Caco-2 (cell line): ENCODE results near the gene ITLN2. TPM values are rescaled to one million over a fixed set of nuclear protein-coding genes. Genes with fewer than 3 reads are reported as not detected.

Experiments used
- BruUV-seq: library from RNA; stranded (reverse); fragments of 400-500 nt; replicated peaks from 2 replicates; lab custom pipeline; 2021; lab: Mats Ljungman, UMichigan
- CTCF ChIA-PET: fragments of 300-600 bp; sonication (Branson Sonifier 250); formaldehyde crosslinking; loops from one replicate; lab custom pipeline; 2022; ENCODE audit warnings: antibody characterized with exemption; lab: Charles Lee
- POLR2A ChIA-PET: fragments of 300-600 bp; sonication (Branson Sonifier 250); formaldehyde crosslinking; loops from one replicate; lab custom pipeline; 2022; ENCODE audit warnings: antibody characterized with exemption; lab: Charles Lee
- DNase-seq, 2 experiments: peaks; one replicate each; pipeline versions ENCODE4 v3.0.0 to v3.0.0-alpha.2; 2020 to 2022
- H3K27me3 ChIP-seq: replicated peaks from 2 replicates; pipeline ENCODE4 v1.6.0; 2011; ENCODE audit warnings: low read length; ENCODE audit not compliant: control insufficient read depth, insufficient read depth
- H3K36me3 ChIP-seq: 2 replicates; pipeline ENCODE4 v1.5.1; 2011; ENCODE audit warnings: low read length; ENCODE audit not compliant: control insufficient read depth, insufficient read depth
- H3K4me1 ChIP-seq: fragments of 250-450 bp; sonication (Bioruptor Pico); 2 replicates; pipeline ENCODE4 v1.5.1; 2020; ENCODE audit warnings: mild to moderate bottlenecking
- H3K4me3 ChIP-seq: 2 replicates; pipeline ENCODE4 v1.5.1; 2011; ENCODE audit warnings: low read depth, mild to moderate bottlenecking, control low read depth, low read length
- H3K9me3 ChIP-seq: fragments of 250-450 bp; sonication (Bioruptor Pico); 2 replicates; pipeline ENCODE4 v1.5.1; 2020; ENCODE audit warnings: mild to moderate bottlenecking, moderate library complexity
- H3K27ac Mint-ChIP-seq: one replicate; pipeline ENCODE4 v1.8.0; 2022; ENCODE audit warnings: mixed read lengths; ENCODE audit not compliant: unreplicated experiment
- H3K27me3 Mint-ChIP-seq: one replicate; pipeline ENCODE4 v1.8.0; 2022; ENCODE audit warnings: mixed read lengths; ENCODE audit not compliant: insufficient read depth, unreplicated experiment
- H3K36me3 Mint-ChIP-seq: one replicate; pipeline ENCODE4 v1.8.0; 2022; ENCODE audit warnings: mild to moderate bottlenecking, mixed read lengths; ENCODE audit not compliant: insufficient read depth, unreplicated experiment
- H3K4me1 Mint-ChIP-seq: one replicate; pipeline ENCODE4 v1.8.0; 2022; ENCODE audit warnings: low read depth, mixed read lengths; ENCODE audit not compliant: unreplicated experiment
- H3K4me3 Mint-ChIP-seq: one replicate; pipeline ENCODE4 v1.8.0; 2022; ENCODE audit warnings: mild to moderate bottlenecking, moderate library complexity, mixed read lengths; ENCODE audit not compliant: unreplicated experiment
- H3K9me3 Mint-ChIP-seq: one replicate; pipeline ENCODE4 v1.8.0; 2022; ENCODE audit warnings: mixed read lengths; ENCODE audit not compliant: unreplicated experiment
- CTCF ChIP-seq, 2 experiments: fragments of 200-600 bp in 1 of 2; IDR thresholded peaks; 1 replicate in 1 of 2; 2 replicates in 1 of 2; pipeline versions ENCODE4 v1.5.1 to v1.8.0; 2011 to 2022; ENCODE audit warnings: antibody characterized with exemption in 1 of 2, control low read depth in 1 of 2, inconsistent platforms in 1 of 2, low read depth in 1 of 2, low read length in 1 of 2, mild to moderate bottlenecking in 1 of 2, moderate library complexity in 1 of 2; ENCODE audit not compliant: insufficient read depth in 1 of 2, severe bottlenecking in 1 of 2, unreplicated experiment in 1 of 2
- intact Hi-C: fragments of 100-400 bp; cut with micrococcal nuclease; formaldehyde crosslinking; loops from one replicate; pipeline ENCODE4 v1.10.0; 2022; ENCODE audit not compliant: unreplicated experiment
- total RNA-seq: library from RNA; stranded (reverse); gene quantifications from 2 replicates; pipeline ENCODE4 v1.2.3, GENCODE V29; 2022

Gene ITLN2
- total RNA-seq, 1 experiment from 2014 or later = 0.93 TPM

- Mint-ChIP-seq H3K4me1 (no peaks in the 10 kb centered on the region), H3K36me3 (peaks cover 23% of the 10 kb centered on the region), H3K27me3 (no peaks in the 10 kb centered on the region), H3K4me3 (no peak overlapping the region), H3K9me3 (no peaks in the 10 kb centered on the region), H3K27ac (no peak overlapping the region)
- H3K27me3 ChIP-seq = no peaks in the 10 kb centered on the region
- DNase-seq = no peak
- no peak overlapping the region for H3K4me3 ChIP-seq
- H3K36me3 ChIP-seq = no peaks in the 10 kb centered on the region
- BruUV-seq = no TSS peak
- no peak for TF ChIP-seq CTCF (IDR thresholded peaks at IDR 0.05; ENCODE audit: insufficient read depth in 1 of 2, low read depth in 1 of 2, low read length in 1 of 2, severe bottlenecking in 1 of 2, unreplicated experiment in 1 of 2)
- intact Hi-C loops = no loop called here
- H3K4me1 ChIP-seq = 0 out of 2 replicates have a peak, but pooled peaks cover 5% of the 10 kb centered on the region
- CTCF ChIA-PET = no interaction called here
- no peaks in the 10 kb centered on the region for H3K9me3 ChIP-seq
- POLR2A ChIA-PET = no interaction called here
Measured at GRCh38 chr1:160987359-160988050, 32.9 kb upstream of the ITLN2 start.

- Mint-ChIP-seq H3K4me3 (no peak overlapping the region), H3K27ac (no peak overlapping the region), H3K27me3 (no peaks in the 10 kb centered on the region), H3K36me3 (peaks cover 23% of the 10 kb centered on the region), H3K9me3 (no peaks in the 10 kb centered on the region), H3K4me1 (no peaks in the 10 kb centered on the region)
- DNase-seq = no peak
- H3K36me3 ChIP-seq = no peaks in the 10 kb centered on the region
- H3K4me1 ChIP-seq = 0 out of 2 replicates have a peak, but pooled peaks cover 5% of the 10 kb centered on the region
- no TSS peak for BruUV-seq
- no peak for TF ChIP-seq CTCF (IDR thresholded peaks at IDR 0.05; ENCODE audit: insufficient read depth in 1 of 2, low read depth in 1 of 2, low read length in 1 of 2, severe bottlenecking in 1 of 2, unreplicated experiment in 1 of 2)
- POLR2A ChIA-PET = no interaction called here
- no peaks in the 10 kb centered on the region for H3K9me3 ChIP-seq
- H3K27me3 ChIP-seq = no peaks in the 10 kb centered on the region
- CTCF ChIA-PET = interaction anchor here (1.1 kb wide), 1 partner anchor 12 kb away, joined by 3 read pairs; no protein-coding TSS in a partner anchor
- no peak overlapping the region for H3K4me3 ChIP-seq
- intact Hi-C loops = no loop called here
Measured at GRCh38 chr1:160985723-160986122, 31.1 kb upstream of the ITLN2 start.

DNA sequence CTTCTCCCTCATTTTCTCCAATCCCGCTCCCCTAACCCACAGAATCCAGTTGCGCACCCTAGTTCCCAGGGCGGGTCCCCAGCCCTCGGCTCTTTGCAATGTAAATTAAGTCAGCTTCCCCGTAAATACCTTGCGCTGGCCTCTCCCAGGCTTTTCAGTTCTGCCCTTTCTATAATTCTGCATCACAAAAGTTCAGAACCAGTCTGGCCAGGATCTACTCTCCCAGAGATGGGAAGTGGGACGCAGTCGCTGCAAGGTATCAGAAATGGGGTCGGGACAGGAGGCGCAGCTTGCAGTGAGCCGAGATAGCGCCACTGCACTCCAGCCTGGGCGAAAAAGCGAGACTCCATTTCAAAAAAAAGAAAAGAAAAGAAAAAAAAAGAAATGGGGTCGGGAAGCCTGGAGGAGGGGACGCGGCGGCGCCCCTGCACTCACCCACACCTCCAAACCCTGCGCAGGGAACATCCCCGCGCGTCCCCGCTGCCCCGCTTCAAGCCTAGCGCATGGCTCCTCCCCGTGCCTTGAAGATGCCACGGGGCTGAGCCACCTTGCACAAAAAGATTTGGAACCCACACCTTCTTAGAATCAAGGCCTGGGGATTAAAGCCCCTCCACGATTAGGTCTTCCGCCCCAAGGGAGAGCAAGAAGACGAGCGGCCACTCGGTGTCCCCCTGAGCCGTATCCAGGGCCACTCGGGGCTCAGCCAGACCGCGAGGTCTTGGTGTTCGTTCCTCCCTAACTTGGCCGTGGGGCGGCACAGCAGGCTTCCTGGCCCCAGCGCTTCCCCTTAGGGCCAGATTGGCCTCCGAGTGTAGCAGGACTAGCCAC, 27.2 kb upstream of the ITLN2 start:
- H3K27me3 ChIP-seq = no peaks in the 10 kb centered on the region
- BruUV-seq = no TSS peak
- H3K4me3 Mint-ChIP-seq = no peak overlapping the region
- no peaks in the 10 kb centered on the region for H3K27me3 Mint-ChIP-seq
- peaks cover 8% of the 10 kb centered on the region for H3K36me3 Mint-ChIP-seq
- H3K9me3 ChIP-seq = no peaks in the 10 kb centered on the region
- H3K4me3 ChIP-seq = no peak overlapping the region
- ChIA-PET POLR2A (no interaction called here), CTCF (no interaction called here)
- H3K4me1 Mint-ChIP-seq = no peaks in the 10 kb centered on the region
- H3K27ac Mint-ChIP-seq = no peak overlapping the region
- H3K4me1 ChIP-seq = no peaks in the 10 kb centered on the region
- TF ChIP-seq CTCF (IDR thresholded peaks at IDR 0.05; ENCODE audit: insufficient read depth in 1 of 2, low read depth in 1 of 2, low read length in 1 of 2, severe bottlenecking in 1 of 2, unreplicated experiment in 1 of 2) = no peak
- H3K36me3 ChIP-seq = no peaks in the 10 kb centered on the region
- intact Hi-C loops = no loop called here
- no peak for DNase-seq
- no peaks in the 10 kb centered on the region for H3K9me3 Mint-ChIP-seq
